Keratinocyte (primary cell): ENCODE data around the gene CAMSAP3. TPM values are rescaled to one million over a fixed set of nuclear protein-coding genes. Genes with fewer than 3 reads are reported as not detected.

Experiments
- DNase-seq: peaks from one replicate; pipeline ENCODE4 v3.0.0-alpha.2; 2011; ENCODE audit warnings: low read depth, missing footprints, low spot score
- FAIRE-seq: peaks from 2 replicates; lab custom pipeline; 2011; peaks lifted over from hg19 to GRCh38; lab: Jason Lieb, UNC
- H2AFZ ChIP-seq: 2 replicates; pipeline ENCODE4 v1.6.0; 2012; ENCODE audit warnings: low read length, control low read depth, inconsistent platforms; ENCODE audit not compliant: control insufficient read depth
- H3K27ac ChIP-seq: 2 replicates; pipeline ENCODE4 v1.5.1; 2011; ENCODE audit warnings: low read length; ENCODE audit not compliant: control insufficient read depth, insufficient read depth
- H3K27me3 ChIP-seq: 3 replicates; pipeline ENCODE4 v1.6.0; 2011; ENCODE audit warnings: low read length; ENCODE audit not compliant: control insufficient read depth, insufficient read depth; ENCODE audit errors: extremely low read depth
- H3K36me3 ChIP-seq, 2 experiments: 2 replicates in 1 of 2; 3 replicates in 1 of 2; pipeline ENCODE4 v1.5.1; 2011; ENCODE audit warnings: low read length in 2 of 2, mild to moderate bottlenecking in 1 of 2; ENCODE audit not compliant: control insufficient read depth in 2 of 2, insufficient read depth in 2 of 2; ENCODE audit errors: extremely low read depth in 1 of 2
- H3K4me1 ChIP-seq: 3 replicates; pipeline ENCODE4 v1.5.1; 2011; ENCODE audit warnings: low read length; ENCODE audit not compliant: control insufficient read depth, insufficient read depth; ENCODE audit errors: extremely low read depth
- H3K4me2 ChIP-seq: 3 replicates; pipeline ENCODE4 v1.6.0; 2011; ENCODE audit warnings: low read depth, low read length; ENCODE audit not compliant: control insufficient read depth, insufficient read depth; ENCODE audit errors: extremely low read depth
- H3K4me3 ChIP-seq, 3 experiments: fragments of 200-600 bp in 1 of 3; sonication (generic) in 1 of 3; 2 replicates in 2 of 3; 3 replicates in 1 of 3; pipeline ENCODE4 v1.5.1; 2011 to 2016; ENCODE audit warnings: low read length in 3 of 3, mild to moderate bottlenecking in 3 of 3, control low read depth in 2 of 3, inconsistent platforms in 1 of 3, low read depth in 1 of 3, mixed read lengths in 1 of 3, mixed run types in 1 of 3, moderate library complexity in 1 of 3; ENCODE audit not compliant: control insufficient read depth in 2 of 3, insufficient read depth in 2 of 3; ENCODE audit errors: extremely low read depth in 1 of 3
- H3K79me2 ChIP-seq: 2 replicates; pipeline ENCODE4 v1.6.0; 2012; ENCODE audit warnings: low read length; ENCODE audit not compliant: control insufficient read depth, insufficient read depth
- H3K9ac ChIP-seq: 3 replicates; pipeline ENCODE4 v1.6.0; 2011; ENCODE audit warnings: low read length; ENCODE audit not compliant: control insufficient read depth, insufficient read depth; ENCODE audit errors: extremely low read depth
- H3K9me1 ChIP-seq: 3 replicates; pipeline ENCODE4 v1.6.0; 2011; ENCODE audit warnings: low read length; ENCODE audit not compliant: control insufficient read depth, insufficient read depth; ENCODE audit errors: extremely low read depth
- H3K9me3 ChIP-seq: 2 replicates; pipeline ENCODE4 v1.5.1; 2012; ENCODE audit warnings: low read depth, low read length; ENCODE audit not compliant: control insufficient read depth
- H4K20me1 ChIP-seq: 3 replicates; pipeline ENCODE4 v1.6.0; 2011; ENCODE audit warnings: low read length; ENCODE audit not compliant: control insufficient read depth, insufficient read depth; ENCODE audit errors: extremely low read depth
- CTCF ChIP-seq, 3 experiments: IDR thresholded peaks in 1 of 3; conservative IDR thresholded peaks in 1 of 3; optimal IDR thresholded peaks in 1 of 3; 2 replicates in 2 of 3; 3 replicates in 1 of 3; pipeline versions ENCODE3 to v1.5.1; 2011; ENCODE audit warnings: low read length in 3 of 3, mild to moderate bottlenecking in 3 of 3, moderate library complexity in 2 of 3, control low read depth in 1 of 3, inconsistent platforms in 1 of 3; ENCODE audit not compliant: insufficient read depth in 2 of 3; ENCODE audit errors: extremely low read depth in 1 of 3
- EZH2 ChIP-seq: IDR thresholded peaks from one replicate; pipeline ENCODE4 v1.6.1; 2012; ENCODE audit warnings: inconsistent platforms, mild to moderate bottlenecking, low read length, moderate library complexity
- dilution Hi-C: fragments of 300-500 bp; cut with MboI; formaldehyde crosslinking; loops from one replicate; pipeline ENCODE4 v1.7.0; 2020; ENCODE audit warnings: low sequenced_read_pairs; ENCODE audit not compliant: extremely low pct_ligation_motif_present
- polyA plus RNA-seq, 5 experiments: library from polyadenylated mRNA; depleted of rRNA in 3 of 5; stranded (reverse) in 3 of 5; stranded (forward) in 1 of 5; unstranded in 1 of 5; fragments of >200 nt; gene quantifications; 1 replicate in 1 of 5; 2 replicates in 3 of 5; 3 replicates in 1 of 5; pipeline versions ENCODE4 v1.2.1 to v1.2.3, GENCODE V29; 2011 to 2012; ENCODE audit warnings: missing spikeins in 2 of 5, low read depth in 1 of 5, low replicate concordance in 1 of 5

CAMSAP3 gene
- polyA plus RNA-seq, 1 donor (not counting 4 experiments of a cell fraction or from before 2014, with no cell fraction given), result 2.4 TPM

DNA sequence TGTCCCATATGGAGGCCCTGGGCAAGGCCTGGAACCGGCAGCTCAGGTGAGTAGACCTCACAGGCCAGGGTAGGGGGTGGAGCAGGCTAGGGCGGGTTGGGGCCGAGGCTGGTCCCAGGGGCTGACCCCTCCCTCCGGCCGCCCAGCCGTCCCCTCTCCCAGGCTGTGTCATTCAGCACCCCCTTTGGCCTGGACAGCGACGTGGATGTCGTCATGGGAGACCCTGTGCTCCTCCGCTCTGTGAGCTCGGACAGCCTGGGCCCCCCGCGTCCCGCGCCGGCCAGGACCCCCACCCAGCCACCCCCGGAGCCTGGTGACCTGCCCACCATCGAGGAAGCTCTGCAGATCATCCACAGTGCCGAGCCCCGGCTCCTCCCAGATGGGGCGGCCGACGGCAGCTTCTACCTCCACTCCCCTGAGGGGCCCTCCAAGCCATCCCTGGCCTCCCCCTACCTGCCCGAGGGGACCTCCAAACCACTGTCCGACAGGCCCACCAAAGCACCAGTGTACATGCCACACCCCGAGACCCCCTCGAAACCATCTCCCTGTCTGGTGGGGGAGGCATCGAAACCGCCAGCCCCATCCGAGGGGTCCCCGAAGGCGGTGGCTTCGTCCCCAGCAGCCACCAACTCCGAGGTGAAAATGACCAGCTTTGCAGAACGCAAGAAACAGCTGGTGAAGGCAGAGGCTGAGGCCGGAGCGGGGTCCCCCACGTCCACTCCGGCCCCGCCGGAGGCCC is 16.0 kb downstream of the CAMSAP3 start:
- TF ChIP-seq CTCF (optimal IDR thresholded peaks at IDR 0.05 in 1 of 3, IDR thresholded peaks at IDR 0.05 in 1 of 3, conservative IDR thresholded peaks at IDR 0.05 in 1 of 3; ENCODE audit: extremely low read depth in 1 of 3, insufficient read depth in 2 of 3, low read length in 3 of 3) (no peak), EZH2 (no peak)
- Histone ChIP-seq H3K9ac (no peak overlapping the region), H3K79me2 (no peaks in the 10 kb centered on the region), H3K27me3 (no peaks in the 10 kb centered on the region), H3K9me3 (no peaks in the 10 kb centered on the region), H2AFZ (no peak overlapping the region), H3K4me1 (no peaks in the 10 kb centered on the region), H3K9me1 (no peaks in the 10 kb centered on the region), H3K27ac (no peak overlapping the region), H3K4me2 (no peak overlapping the region), H3K36me3 (peaks cover 13 to 16% of the 10 kb centered on the region in 2 experiments), H3K4me3 (no peak overlapping the region), H4K20me1 (no peaks in the 10 kb centered on the region)
- FAIRE-seq (no peak), DNase-seq (no peak)
- dilution Hi-C loops, result no loop called here

DNA sequence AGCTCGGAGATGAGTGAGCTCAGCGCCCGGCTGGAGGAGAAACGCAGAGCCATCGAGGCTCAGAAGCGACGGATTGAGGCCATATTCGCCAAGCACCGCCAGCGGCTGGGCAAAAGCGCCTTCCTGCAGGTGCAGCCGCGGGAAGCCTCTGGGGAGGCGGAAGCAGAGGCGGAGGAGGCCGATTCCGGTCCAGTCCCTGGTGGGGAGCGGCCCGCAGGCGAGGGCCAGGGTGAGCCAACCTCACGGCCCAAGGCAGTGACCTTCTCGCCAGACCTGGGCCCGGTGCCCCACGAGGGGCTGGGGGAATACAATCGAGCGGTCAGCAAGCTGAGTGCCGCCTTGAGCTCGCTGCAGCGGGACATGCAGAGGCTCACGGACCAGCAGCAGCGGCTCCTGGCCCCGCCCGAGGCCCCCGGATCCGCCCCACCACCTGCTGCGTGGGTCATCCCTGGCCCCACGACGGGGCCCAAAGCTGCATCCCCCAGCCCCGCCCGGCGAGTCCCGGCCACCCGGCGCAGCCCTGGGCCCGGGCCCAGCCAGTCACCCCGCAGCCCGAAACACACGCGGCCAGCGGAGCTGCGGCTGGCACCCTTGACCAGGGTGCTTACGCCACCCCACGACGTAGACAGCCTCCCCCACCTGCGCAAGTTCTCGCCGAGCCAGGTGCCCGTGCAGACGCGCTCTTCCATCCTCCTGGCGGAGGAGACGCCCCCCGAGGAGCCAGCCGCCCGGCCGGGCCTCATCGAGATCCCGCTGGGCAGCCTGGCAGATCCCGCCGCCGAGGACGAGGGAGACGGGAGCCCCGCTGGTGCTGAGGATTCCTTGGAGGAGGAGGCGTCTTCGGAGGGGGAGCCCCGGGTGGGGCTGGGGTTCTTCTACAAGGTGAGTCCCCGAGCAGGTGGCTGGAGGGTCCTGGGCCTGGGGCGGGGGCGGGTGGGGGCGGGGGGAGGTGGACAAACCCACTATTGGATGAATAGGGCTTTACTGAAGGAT is 16.9 kb downstream of the CAMSAP3 start:
- no peaks in the 10 kb centered on the region for H3K4me1 ChIP-seq
- dilution Hi-C loops, result no loop called here
- no peak overlapping the region for H3K4me2 ChIP-seq
- no peaks in the 10 kb centered on the region for H4K20me1 ChIP-seq
- no peak overlapping the region for H3K9ac ChIP-seq
- H3K27me3 ChIP-seq, result no peaks in the 10 kb centered on the region
- no peak overlapping the region for H3K27ac ChIP-seq
- FAIRE-seq (no peak), DNase-seq (no peak)
- H3K4me3 ChIP-seq, result no peak overlapping the region
- no peaks in the 10 kb centered on the region for H3K9me1 ChIP-seq
- H3K79me2 ChIP-seq, result no peaks in the 10 kb centered on the region
- H3K9me3 ChIP-seq, result no peaks in the 10 kb centered on the region
- H3K36me3 ChIP-seq, result peaks cover 13 to 16% of the 10 kb centered on the region in 2 experiments
- H2AFZ ChIP-seq, result no peak overlapping the region
- TF ChIP-seq CTCF (optimal IDR thresholded peaks at IDR 0.05 in 1 of 3, IDR thresholded peaks at IDR 0.05 in 1 of 3, conservative IDR thresholded peaks at IDR 0.05 in 1 of 3; ENCODE audit: extremely low read depth in 1 of 3, insufficient read depth in 2 of 3, low read length in 3 of 3), result no peak
- no peak for TF ChIP-seq EZH2
